H1 (cell line): ENCODE data around the gene ZBTB18. TPM values are rescaled to one million over a fixed set of nuclear protein-coding genes. Genes with fewer than 3 reads are reported as not detected.

Experiments
- CTCF ChIA-PET: fragments of 300-600 bp; sonication (Branson Sonifier 250); formaldehyde crosslinking; loops from one replicate; lab custom pipeline; 2021; ENCODE audit not compliant: partially characterized antibody; lab: Charles Lee
- POLR2A ChIA-PET: fragments of 300-600 bp; sonication (Branson Sonifier 250); formaldehyde crosslinking; loops from one replicate; lab custom pipeline; 2021; ENCODE audit warnings: inconsistent platforms; ENCODE audit not compliant: partially characterized antibody; lab: Charles Lee
- DNase-seq, 2 experiments: peaks; one replicate each; pipeline versions ENCODE4 v3.0.0 to v3.0.0-alpha.2; 2010 to 2022; ENCODE audit warnings: low spot score in 2 of 2, low read depth in 1 of 2, mixed read lengths in 1 of 2
- FAIRE-seq: peaks from 2 replicates; lab custom pipeline; 2011; peaks lifted over from hg19 to GRCh38; lab: Jason Lieb, UNC
- H2AFZ ChIP-seq: 2 replicates; pipeline ENCODE4 v1.8.1; 2012; ENCODE audit warnings: low read length, inconsistent platforms
- H2AK5ac ChIP-seq: 2 replicates; pipeline ENCODE4 v1.6.1; 2013; ENCODE audit warnings: low read depth, low read length
- H2BK120ac ChIP-seq: replicated peaks from 2 replicates; pipeline ENCODE3; 2013; ENCODE audit warnings: low read depth, low read length, inconsistent platforms
- H2BK12ac ChIP-seq: 2 replicates; pipeline ENCODE4 v1.6.1; 2013; ENCODE audit warnings: low read depth, low read length
- H2BK15ac ChIP-seq: 2 replicates; pipeline ENCODE4 v1.6.1; 2013; ENCODE audit warnings: low read length
- H2BK20ac ChIP-seq: 2 replicates; pipeline ENCODE4 v1.6.1; 2013; ENCODE audit warnings: low read length
- H2BK5ac ChIP-seq: 2 replicates; pipeline ENCODE4 v1.6.1; 2013; ENCODE audit warnings: low read depth, low read length
- H3K14ac ChIP-seq: 2 replicates; pipeline ENCODE4 v1.6.1; 2013; ENCODE audit warnings: inconsistent platforms; ENCODE audit not compliant: insufficient read length
- H3K18ac ChIP-seq: 2 replicates; pipeline ENCODE4 v1.6.1; 2013; ENCODE audit warnings: low read length; ENCODE audit errors: extremely low read depth
- H3K23ac ChIP-seq: 2 replicates; pipeline ENCODE4 v1.6.1; 2013; ENCODE audit warnings: inconsistent platforms; ENCODE audit not compliant: insufficient read length
- H3K23me2 ChIP-seq: 2 replicates; pipeline ENCODE4 v1.6.1; 2013; ENCODE audit warnings: low read depth, low read length
- H3K27ac ChIP-seq: 2 replicates; pipeline ENCODE4 v1.6.1; 2011; ENCODE audit warnings: low read depth, low read length, inconsistent platforms
- H3K27me3 ChIP-seq, 4 experiments: replicated peaks in 1 of 4; 1 replicate in 1 of 4; 2 replicates in 3 of 4; pipeline versions ENCODE4 v1.6.1 to v1.8.1; 2011 to 2013; ENCODE audit warnings: low read length in 3 of 4, mild to moderate bottlenecking in 3 of 4, inconsistent platforms in 2 of 4, mixed read lengths in 2 of 4, moderate library complexity in 1 of 4; ENCODE audit not compliant: control insufficient read depth in 3 of 4, insufficient read depth in 3 of 4; ENCODE audit errors: extremely low read depth in 1 of 4
- H3K36me3 ChIP-seq, 4 experiments: 2 replicates each; pipeline versions ENCODE4 v1.6.1 to v1.8.1; 2011 to 2013; ENCODE audit warnings: mild to moderate bottlenecking in 4 of 4, low read length in 3 of 4, moderate library complexity in 2 of 4, control low read depth in 1 of 4, inconsistent platforms in 1 of 4; ENCODE audit not compliant: insufficient read depth in 4 of 4, control insufficient read depth in 2 of 4
- H3K4ac ChIP-seq: replicated peaks from 2 replicates; pipeline ENCODE3; 2013; ENCODE audit warnings: low read length, low read depth, mixed read lengths, inconsistent platforms; ENCODE audit not compliant: insufficient read length
- H3K4me1 ChIP-seq, 4 experiments: replicated peaks in 1 of 4; 1 replicate in 1 of 4; 2 replicates in 3 of 4; pipeline versions ENCODE4 v1.6.1 to v1.8.1; 2011 to 2013; ENCODE audit warnings: low read length in 3 of 4, inconsistent platforms in 2 of 4, mixed read lengths in 1 of 4; ENCODE audit not compliant: insufficient read depth in 4 of 4, control insufficient read depth in 3 of 4
- H3K4me2 ChIP-seq, 2 experiments: 2 replicates each; pipeline versions ENCODE4 v1.6.1 to v1.8.1; 2011 to 2013; ENCODE audit warnings: low read depth in 2 of 2, low read length in 2 of 2, control low read depth in 1 of 2, inconsistent platforms in 1 of 2, mild to moderate bottlenecking in 1 of 2; ENCODE audit not compliant: insufficient read depth in 1 of 2
- H3K4me3 ChIP-seq, 4 experiments: fragments of 200-600, 300-600 bp in 1 of 4; sonication (generic), shearing (Covaris generic), sonication (Bioruptor Twin) in 1 of 4; 2 replicates each; pipeline versions ENCODE4 v1.5.1 to v1.8.1; 2011 to 2016; ENCODE audit warnings: low read length in 4 of 4, low read depth in 3 of 4, control low read depth in 2 of 4, inconsistent platforms in 2 of 4, mild to moderate bottlenecking in 2 of 4, mixed read lengths in 1 of 4, moderate library complexity in 1 of 4; ENCODE audit not compliant: insufficient read depth in 2 of 4; ENCODE audit errors: extremely low read depth in 1 of 4
- H3K56ac ChIP-seq: replicated peaks from 2 replicates; pipeline ENCODE3; 2013; ENCODE audit warnings: low read depth, mild to moderate bottlenecking, mixed read lengths, low read length, inconsistent platforms; ENCODE audit not compliant: insufficient read length
- H3K79me1 ChIP-seq: 2 replicates; pipeline ENCODE4 v1.6.1; 2013; ENCODE audit warnings: low read depth, low read length, control low read depth
- H3K79me2 ChIP-seq, 2 experiments: 2 replicates each; pipeline versions ENCODE4 v1.6.1 to v1.8.1; 2012 to 2013; ENCODE audit warnings: low read length in 2 of 2, mild to moderate bottlenecking in 2 of 2, inconsistent platforms in 1 of 2; ENCODE audit not compliant: insufficient read depth in 2 of 2, control insufficient read depth in 1 of 2
- H3K9ac ChIP-seq, 4 experiments: replicated peaks in 1 of 4; 1 replicate in 1 of 4; 2 replicates in 3 of 4; pipeline versions ENCODE4 v1.6.1 to v1.8.1; 2011 to 2013; ENCODE audit warnings: low read depth in 3 of 4, low read length in 3 of 4, control low read depth in 2 of 4, mild to moderate bottlenecking in 2 of 4, moderate library complexity in 2 of 4, inconsistent platforms in 1 of 4; ENCODE audit errors: extremely low read depth in 1 of 4
- H3K9me3 ChIP-seq, 2 experiments: 2 replicates each; pipeline versions ENCODE4 v1.6.1 to v1.8.1; 2012 to 2013; ENCODE audit warnings: mild to moderate bottlenecking in 2 of 2, moderate library complexity in 2 of 2, control low read depth in 1 of 2, inconsistent platforms in 1 of 2, low read depth in 1 of 2, low read length in 1 of 2, mixed read lengths in 1 of 2; ENCODE audit not compliant: insufficient read depth in 2 of 2
- H4K20me1 ChIP-seq, 2 experiments: replicated peaks in 1 of 2; 2 replicates each; pipeline versions ENCODE3 to v1.8.1; 2011 to 2013; ENCODE audit warnings: inconsistent platforms in 2 of 2, low read length in 2 of 2, mild to moderate bottlenecking in 1 of 2; ENCODE audit not compliant: insufficient read depth in 2 of 2, control insufficient read depth in 1 of 2
- H4K5ac ChIP-seq: 2 replicates; pipeline ENCODE4 v1.6.1; 2013; ENCODE audit warnings: low read length, low read depth, mixed read lengths, inconsistent platforms; ENCODE audit not compliant: insufficient read length
- H4K8ac ChIP-seq: 2 replicates; pipeline ENCODE4 v1.8.0; 2013; ENCODE audit warnings: mild to moderate bottlenecking, moderate library complexity, low read length, inconsistent platforms; ENCODE audit not compliant: insufficient read depth; ENCODE audit errors: extremely low read depth
- H4K91ac ChIP-seq: replicated peaks from 2 replicates; pipeline ENCODE3; 2013; ENCODE audit warnings: low read length, mixed read lengths, inconsistent platforms; ENCODE audit not compliant: insufficient read length
- ASH2L ChIP-seq: fragments of 200-600, 300-600 bp; sonication (generic); IDR thresholded peaks from one replicate; pipeline ENCODE4 v1.7.1; 2017; ENCODE audit warnings: low read length
- BCL11A ChIP-seq, 2 experiments: IDR thresholded peaks; one replicate each; pipeline ENCODE4 v1.6.1; 2011; ENCODE audit warnings: low read depth in 2 of 2, low read length in 2 of 2, mild to moderate bottlenecking in 2 of 2
- CBX5 ChIP-seq: fragments of 300-800, 300-1000 bp; sonication (generic); IDR thresholded peaks from 2 replicates; pipeline ENCODE4 v1.7.1; 2016; ENCODE audit warnings: antibody characterized with exemption, low read length, low read depth
- EGR1 ChIP-seq: IDR thresholded peaks from 2 replicates; pipeline ENCODE4 v1.6.1; 2011; ENCODE audit warnings: low read depth, low read length, borderline replicate concordance
- MAX ChIP-seq: IDR thresholded peaks from 2 replicates; pipeline ENCODE4 v1.6.1; 2012; ENCODE audit warnings: inconsistent platforms
- PHF8 ChIP-seq: fragments of 200-600 bp; sonication (generic); conservative IDR thresholded peaks from 2 replicates; pipeline ENCODE4 v1.7.1; 2012; ENCODE audit warnings: low read depth, mild to moderate bottlenecking, inconsistent platforms, low read length, moderate library complexity
- RNF2 ChIP-seq: fragments of 200-900, 300-1000 bp; sonication (generic); IDR thresholded peaks from 2 replicates; pipeline ENCODE4 v1.7.1; 2016; ENCODE audit warnings: borderline replicate concordance, low read depth, mild to moderate bottlenecking, antibody characterized with exemption, low read length; ENCODE audit not compliant: poor library complexity, severe bottlenecking; ENCODE audit errors: missing control alignments
- SP4 ChIP-seq: IDR thresholded peaks from 2 replicates; pipeline ENCODE4 v1.6.1; 2012; ENCODE audit warnings: low read length, inconsistent platforms
- SRF ChIP-seq: IDR thresholded peaks from 2 replicates; pipeline ENCODE4 v1.6.1; 2011; ENCODE audit warnings: mild to moderate bottlenecking, low read depth, low read length, moderate library complexity
- TAF7 ChIP-seq: optimal IDR thresholded peaks from 2 replicates; pipeline ENCODE3; 2011; ENCODE audit warnings: low read depth, mild to moderate bottlenecking, inconsistent platforms, low read length, moderate library complexity, borderline replicate concordance
- WGBS, 2 experiments: shearing (Covaris generic) in 1 of 2; methylation state at CpG; one replicate each; pipeline versions ENCODE4 v1.1.6 to v1.1.7; 2013 to 2015; ENCODE audit warnings: low lambda C conversion rate in 2 of 2, mixed read lengths in 2 of 2, inconsistent platforms in 1 of 2, low coverage in 1 of 2, missing lambda C conversion rate in 1 of 2; ENCODE audit not compliant: insufficient replicate concordance in 2 of 2, insufficient coverage in 1 of 2, insufficient read length in 1 of 2; ENCODE audit errors: extremely low coverage in 1 of 2, missing lambda C conversion rate in 1 of 2; 5-methylcytosine and 5-hydroxymethylcytosine counted together
- polyA plus RNA-seq, 7 experiments: library from polyadenylated mRNA; depleted of rRNA in 3 of 7; stranded (reverse) in 5 of 7; unstranded in 2 of 7; fragments of >200 nt in 5 of 7; fragments of 200-250 nt in 2 of 7; gene quantifications; 1 replicate in 5 of 7; 2 replicates in 1 of 7; 4 replicates in 1 of 7; pipeline versions ENCODE4 v1.2.1 to v1.2.3, GENCODE V29; 2011 to 2013; ENCODE audit warnings: missing spikeins in 2 of 7, mixed read lengths in 2 of 7
- total RNA-seq: library from RNA; stranded (reverse); fragmentation: NEBNext Ultra II Directional; extraction: Animal tissue kit (Norgen Biotek cat#: 25700); gene quantifications from 2 replicates; pipeline ENCODE4 v1.2.1, GENCODE V29; 2021
- TF ChIP-seq, protein P1 (sequence below): IDR thresholded peaks from 2 replicates; pipeline ENCODE4 v1.6.1; 2011; ENCODE audit warnings: low read depth, mild to moderate bottlenecking, low read length; ENCODE audit not compliant: insufficient read depth

Gene ZBTB18
- total and polyA plus RNA-seq, 2 of the 8 experiments (the other 6 are each of a cell fraction or from before 2014, with no cell fraction given) = 8.5 to 14.4 TPM

DNA sequence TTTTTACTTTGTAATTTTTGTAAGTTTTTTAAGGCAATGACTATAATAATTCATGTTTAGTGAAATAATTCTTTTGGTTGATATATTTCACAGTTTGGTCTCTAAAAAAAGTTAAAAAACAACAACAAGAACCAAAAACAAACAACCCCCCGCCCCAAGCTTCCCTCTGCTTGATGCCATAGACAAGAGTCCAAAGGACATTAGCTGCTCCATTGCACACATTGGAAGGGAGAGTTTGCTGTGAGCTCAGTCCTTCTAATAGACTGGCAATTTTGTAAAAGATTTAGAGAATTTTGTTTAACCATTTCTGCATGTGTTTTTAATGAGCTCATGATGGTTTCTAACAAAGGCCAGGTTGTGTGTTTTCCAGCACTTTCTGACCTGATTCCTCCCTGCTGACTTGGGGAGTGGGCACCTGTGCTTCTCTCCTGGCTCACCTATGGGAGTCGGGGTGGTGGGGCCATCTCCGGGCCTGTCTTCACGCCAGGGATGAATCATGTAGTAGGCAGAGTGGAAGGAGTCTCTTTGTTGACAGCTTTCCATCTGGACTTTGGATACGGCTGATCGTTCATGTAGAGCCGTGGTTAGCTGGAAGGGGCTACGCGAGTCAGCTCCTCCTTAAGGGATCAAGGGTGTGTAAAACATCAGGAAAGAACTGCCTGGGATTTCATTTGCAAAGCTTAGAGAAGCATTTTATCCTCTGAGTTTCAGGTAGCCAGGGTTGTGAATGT, 14.1 kb downstream of the ZBTB18 start:
- H3K4me1 ChIP-seq = peaks cover 0 to 9% (median 0%) of the 10 kb centered on the region in 4 experiments; a peak in 2 of 7 replicates
- H2BK5ac ChIP-seq = no peak overlapping the region
- H3K79me1 ChIP-seq = no peaks in the 10 kb centered on the region
- no peak overlapping the region for H3K23ac ChIP-seq
- H3K9ac ChIP-seq = no peak overlapping the region
- DNase-seq (peak in 1 of 2 experiments; percentile 31), FAIRE-seq (no peak)
- POLR2A ChIA-PET = interaction anchor here (0.6 to 0.8 kb wide), 2 partner anchors 18 to 199 kb away, joined by 3 to 4 read pairs; no protein-coding TSS in a partner anchor
- no peak overlapping the region for H3K56ac ChIP-seq
- 94% methylated on average over 9 of the region's 9 CpGs; no CpG with 5 or more reads in 1 of the 2 experiments for WGBS, 2 experiments
- H3K4me3 ChIP-seq = no peak overlapping the region
- CTCF ChIA-PET = interaction anchor here (0.5 to 1.9 kb wide), 4 partner anchors 13 to 1829 kb away, joined by 3 to 5 read pairs (median 3); no protein-coding TSS in a partner anchor
- no peak overlapping the region for H3K4me2 ChIP-seq
- H3K4ac ChIP-seq = no peak overlapping the region
- 0 out of 2 replicates have a peak overlapping the region, but pooled peaks have one; percentile 3 for H2AFZ ChIP-seq
- H3K79me2 ChIP-seq = no peaks in the 10 kb centered on the region
- no peak overlapping the region for H4K5ac ChIP-seq
- H4K91ac ChIP-seq = no peak overlapping the region
- H3K27me3 ChIP-seq = no peaks in the 10 kb centered on the region
- no peak overlapping the region for H3K27ac ChIP-seq
- no peak overlapping the region for H4K8ac ChIP-seq
- no peak overlapping the region for H2BK20ac ChIP-seq
- no peaks in the 10 kb centered on the region for H3K36me3 ChIP-seq
- no peak overlapping the region for H2BK12ac ChIP-seq
- H2BK15ac ChIP-seq = no peak overlapping the region
- H3K14ac ChIP-seq = no peak overlapping the region
- H4K20me1 ChIP-seq = no peaks in the 10 kb centered on the region
- no peak overlapping the region for H2AK5ac ChIP-seq
- no peak overlapping the region for H2BK120ac ChIP-seq
- no peak overlapping the region for H3K18ac ChIP-seq
- no peaks in the 10 kb centered on the region for H3K23me2 ChIP-seq
- no peaks in the 10 kb centered on the region for H3K9me3 ChIP-seq
- TF ChIP-seq PHF8 = no peak
- TF ChIP-seq, protein P1, sequence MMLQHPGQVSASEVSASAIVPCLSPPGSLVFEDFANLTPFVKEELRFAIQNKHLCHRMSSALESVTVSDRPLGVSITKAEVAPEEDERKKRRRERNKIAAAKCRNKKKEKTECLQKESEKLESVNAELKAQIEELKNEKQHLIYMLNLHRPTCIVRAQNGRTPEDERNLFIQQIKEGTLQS = no peak
- no peak for TF ChIP-seq MAX
- no peak for TF ChIP-seq CBX5
- no peak for TF ChIP-seq BCL11A (IDR thresholded peaks at IDR 0.05; ENCODE audit: low read depth in 2 of 2, low read length in 2 of 2)
- TF ChIP-seq SP4 = no peak
- no peak for TF ChIP-seq ASH2L
- TF ChIP-seq EGR1 = no peak
- TF ChIP-seq TAF7 = no peak
- no peak for TF ChIP-seq SRF
- no peak for TF ChIP-seq RNF2
